K562 (cell line): ENCODE data around the gene TRUB1. TPM values are rescaled to one million over a fixed set of nuclear protein-coding genes. Genes with fewer than 3 reads are reported as not detected.
A peak's percentile ranks its signal among the peaks of the same experiment; 100 is the strongest.

Experiments used
- ATF1 ChIP-seq, 2 experiments: fragments of 450-650 bp in 1 of 2; IDR thresholded peaks; 2 replicates each; pipeline ENCODE4 v1.6.1; 2016; ENCODE audit warnings: missing compliant biosample characterization in 1 of 2, missing genetic modification characterization in 1 of 2
- BRD9 ChIP-seq: fragments of 450-650 bp; IDR thresholded peaks from 2 replicates; pipeline ENCODE4 v1.6.1; 2018; ENCODE audit warnings: low read depth; ENCODE audit not compliant: partially characterized antibody
- CHCHD3 ChIP-seq: fragments of 250-450 bp; sonication (Bioruptor Pico); IDR thresholded peaks from 2 replicates; pipeline ENCODE4 v2.1.2; 2022; ENCODE audit warnings: mild to moderate bottlenecking
- CHD4 ChIP-seq: fragments of 200-600 bp; sonication (generic); IDR thresholded peaks from 3 replicates; pipeline ENCODE4 v1.6.1; 2012; ENCODE audit warnings: low read depth, mild to moderate bottlenecking, mixed read lengths, low read length, inconsistent platforms; ENCODE audit not compliant: insufficient read depth, insufficient replicate concordance, poor library complexity, severe bottlenecking
- ELF1 ChIP-seq: fragments of 200-800 bp; sonication (Bioruptor generic); IDR thresholded peaks from 2 replicates; pipeline ENCODE4 v1.6.1; 2016; ENCODE audit warnings: missing genetic modification characterization, missing compliant biosample characterization
- ELF2 ChIP-seq: fragments of 250-450 bp; sonication (Bioruptor Pico); IDR thresholded peaks from 2 replicates; pipeline ENCODE4 v1.5.0; 2021; ENCODE audit warnings: mild to moderate bottlenecking
- HNRNPK ChIP-seq: fragments of 200-400 bp; formaldehyde crosslinking; IDR thresholded peaks from one replicate; pipeline ENCODE4 v1.6.1; 2018; ENCODE audit warnings: mild to moderate bottlenecking, low read depth, low read length; ENCODE audit not compliant: poor library complexity, severe bottlenecking
- HOXB6 ChIP-seq: fragments of 250-450 bp; sonication (Bioruptor Pico); IDR thresholded peaks from 2 replicates; pipeline ENCODE4 v1.5.1; 2022; ENCODE audit warnings: mild to moderate bottlenecking, borderline replicate concordance
- KLF6 ChIP-seq: fragments of 250-450 bp; sonication (Bioruptor Pico); IDR thresholded peaks from 2 replicates; pipeline ENCODE4 v1.4.0; 2020; ENCODE audit warnings: mild to moderate bottlenecking, moderate library complexity, borderline replicate concordance
- MEIS2 ChIP-seq: fragments of 450-650 bp; IDR thresholded peaks from 2 replicates; pipeline ENCODE4 v1.6.1; 2014; ENCODE audit warnings: mild to moderate bottlenecking; ENCODE audit not compliant: partially characterized antibody
- NFATC3 ChIP-seq: fragments of 450-650 bp; IDR thresholded peaks from 2 replicates; pipeline ENCODE4 v1.6.1; 2017; ENCODE audit warnings: mild to moderate bottlenecking
- PATZ1 ChIP-seq: fragments of 250-450 bp; sonication (Bioruptor Pico); IDR thresholded peaks from 2 replicates; pipeline ENCODE4 v1.5.0; 2020; ENCODE audit warnings: mild to moderate bottlenecking, borderline replicate concordance
- POLR2AphosphoS2 ChIP-seq: IDR thresholded peaks from 2 replicates; pipeline ENCODE4 v1.6.1; 2012; ENCODE audit warnings: low read length, improper control_type of control experiment
- POLR2B ChIP-seq: fragments of 450-650 bp; IDR thresholded peaks from 2 replicates; pipeline ENCODE4 v1.6.1; 2018; ENCODE audit warnings: low read depth; ENCODE audit not compliant: partially characterized antibody
- TAF1 ChIP-seq: IDR thresholded peaks from 2 replicates; pipeline ENCODE4 v1.6.1; 2011; ENCODE audit warnings: mild to moderate bottlenecking, low read length, moderate library complexity; ENCODE audit not compliant: insufficient read depth, control insufficient read depth, severe bottlenecking; ENCODE audit errors: extremely low read depth
- TAF15 ChIP-seq: fragments of 200-400 bp; formaldehyde crosslinking; IDR thresholded peaks from 2 replicates; pipeline ENCODE4 v1.6.1; 2017; ENCODE audit warnings: mild to moderate bottlenecking, low read depth, low read length, moderate library complexity
- THRB ChIP-seq: fragments of 450-650 bp; formaldehyde crosslinking; conservative IDR thresholded peaks from 2 replicates; pipeline ENCODE4 v1.4.0; 2022; ENCODE audit warnings: mild to moderate bottlenecking, missing genetic modification characterization
- ZC3H8 ChIP-seq: fragments of 450-650 bp; IDR thresholded peaks from 2 replicates; pipeline ENCODE4 v1.6.1; 2017
- ZNF695 ChIP-seq: fragments of 450-650 bp; formaldehyde crosslinking; IDR thresholded peaks from 2 replicates; pipeline ENCODE4 v1.4.0; 2020; ENCODE audit warnings: mild to moderate bottlenecking, moderate library complexity
- polyA plus RNA-seq, 8 experiments: library from polyadenylated mRNA; depleted of rRNA in 4 of 8; stranded (reverse) in 5 of 8; unstranded in 3 of 8; fragments of >200 nt; fragmentation: Nextera tagmentation in 2 of 8; fragmentation: Illumina TruSeq in 1 of 8; extraction: Ambion mirVana in 2 of 8; extraction: Trizol in 1 of 8; gene quantifications; 2 replicates each; pipeline versions ENCODE4 v1.2.1 to v1.2.3, GENCODE V29; 2011 to 2014; ENCODE audit warnings: inconsistent platforms in 1 of 8, missing spikeins in 1 of 8
- total RNA-seq, 7 experiments: library from RNA; depleted of rRNA in 6 of 7; stranded (reverse); fragments of >200 nt in 6 of 7; fragmentation: Illumina TruSeq in 2 of 7; extraction: Trizol in 2 of 7; gene quantifications; 2 replicates each; pipeline versions ENCODE4 v1.2.1 to v1.2.3, GENCODE V29; 2011 to 2021; ENCODE audit warnings: low replicate concordance in 1 of 7
- TF ChIP-seq, protein P1 (sequence below): sonication (generic); formaldehyde crosslinking; IDR thresholded peaks from 2 replicates; pipeline ENCODE4 v1.9.0; 2022; ENCODE audit warnings: mild to moderate bottlenecking, missing genetic modification reagents
- TF ChIP-seq, protein P2 (sequence below): fragments of 200-800 bp; sonication (Bioruptor generic); IDR thresholded peaks from 2 replicates; pipeline ENCODE4 v1.6.1; 2017; ENCODE audit warnings: missing genetic modification characterization, missing compliant biosample characterization

TRUB1 gene
- total and polyA plus RNA-seq, 9 of the 15 experiments (the other 6 are each of a cell fraction or from before 2014, with no cell fraction given): 4.6 to 16.5 (median 11.5) TPM

DNA sequence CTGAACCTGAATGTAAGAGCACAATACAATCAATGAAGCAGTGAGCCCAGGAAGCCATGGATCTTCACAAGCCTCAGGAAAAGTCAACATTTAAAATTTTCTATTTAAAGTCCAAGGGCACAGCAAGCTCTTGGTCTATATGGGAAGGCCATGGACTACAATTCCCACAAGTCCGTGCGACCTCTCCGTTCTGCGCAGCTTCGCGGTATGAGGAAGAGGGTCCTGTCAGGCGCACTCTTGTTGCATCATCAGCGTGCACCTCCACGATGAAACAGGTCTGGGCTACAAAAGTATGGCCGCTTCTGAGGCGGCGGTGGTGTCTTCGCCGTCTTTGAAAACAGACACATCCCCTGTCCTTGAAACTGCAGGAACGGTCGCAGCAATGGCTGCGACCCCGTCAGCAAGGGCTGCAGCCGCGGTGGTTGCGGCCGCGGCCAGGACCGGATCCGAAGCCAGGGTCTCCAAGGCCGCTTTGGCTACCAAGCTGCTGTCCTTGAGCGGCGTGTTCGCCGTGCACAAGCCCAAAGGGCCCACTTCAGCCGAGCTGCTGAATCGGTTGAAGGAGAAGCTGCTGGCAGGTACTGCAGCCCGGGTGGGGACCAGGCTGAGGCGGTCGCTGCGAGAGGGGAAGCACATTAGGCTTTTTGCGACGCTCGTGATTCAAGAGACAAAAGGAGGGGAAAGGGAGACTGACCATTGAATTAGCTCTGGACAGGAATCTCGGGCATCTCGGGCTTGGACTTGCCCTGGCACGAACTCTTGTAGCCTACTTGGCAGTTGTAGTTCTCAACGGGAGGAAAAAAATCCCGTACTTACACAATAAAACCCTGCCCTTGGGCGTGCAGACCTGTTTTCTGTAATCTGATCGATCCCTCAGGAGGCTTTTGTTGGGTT lies at the start of gene TRUB1 (continued):
- TF ChIP-seq PATZ1 (CRISPR knock-in tag): no peak
- peak; percentile 69; the same call in 1 of the 2 replicates for TF ChIP-seq ELF2
- no peak for TF ChIP-seq BRD9
- TF ChIP-seq, protein P1, sequence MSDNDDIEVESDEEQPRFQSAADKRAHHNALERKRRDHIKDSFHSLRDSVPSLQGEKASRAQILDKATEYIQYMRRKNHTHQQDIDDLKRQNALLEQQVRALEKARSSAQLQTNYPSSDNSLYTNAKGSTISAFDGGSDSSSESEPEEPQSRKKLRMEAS (CRISPR knock-in tag): 0 out of 2 replicates have a peak, but pooled peaks have one; percentile 21
- no peak for TF ChIP-seq POLR2AphosphoS2
- no peak for TF ChIP-seq HNRNPK
- TF ChIP-seq CHD4: no peak
- TF ChIP-seq NFATC3: no peak
- TF ChIP-seq ZC3H8: no peak
- no peak for TF ChIP-seq HOXB6 (CRISPR knock-in tag)
- peak; percentile 34 for TF ChIP-seq MEIS2
- TF ChIP-seq ATF1 (CRISPR knock-in tag; IDR thresholded peaks at IDR 0.05): peak; percentile 90
- peak; percentile 98 for TF ChIP-seq ATF1 (tag; IDR thresholded peaks at IDR 0.05)
- no peak for TF ChIP-seq POLR2B
- TF ChIP-seq TAF1: peak; percentile 93
- TF ChIP-seq, protein P2, sequence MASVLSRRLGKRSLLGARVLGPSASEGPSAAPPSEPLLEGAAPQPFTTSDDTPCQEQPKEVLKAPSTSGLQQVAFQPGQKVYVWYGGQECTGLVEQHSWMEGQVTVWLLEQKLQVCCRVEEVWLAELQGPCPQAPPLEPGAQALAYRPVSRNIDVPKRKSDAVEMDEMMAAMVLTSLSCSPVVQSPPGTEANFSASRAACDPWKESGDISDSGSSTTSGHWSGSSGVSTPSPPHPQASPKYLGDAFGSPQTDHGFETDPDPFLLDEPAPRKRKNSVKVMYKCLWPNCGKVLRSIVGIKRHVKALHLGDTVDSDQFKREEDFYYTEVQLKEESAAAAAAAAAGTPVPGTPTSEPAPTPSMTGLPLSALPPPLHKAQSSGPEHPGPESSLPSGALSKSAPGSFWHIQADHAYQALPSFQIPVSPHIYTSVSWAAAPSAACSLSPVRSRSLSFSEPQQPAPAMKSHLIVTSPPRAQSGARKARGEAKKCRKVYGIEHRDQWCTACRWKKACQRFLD (CRISPR knock-in tag): no peak
- TF ChIP-seq ZNF695 (CRISPR knock-in tag): no peak
- TF ChIP-seq ELF1: peak; percentile 93
- no peak for TF ChIP-seq KLF6 (CRISPR knock-in tag)
- TF ChIP-seq THRB (CRISPR knock-in tag): no peak
- TF ChIP-seq TAF15: no peak
- no peak for TF ChIP-seq CHCHD3
